Measurements from ENCODE around the gene GPR39. TPM values are rescaled to one million over a fixed set of nuclear protein-coding genes. Genes with fewer than 3 reads are reported as not detected.

GPR39 gene
- total RNA-seq, 2 donors from 2014 or later = 3.6 to 5.3 TPM

DNA sequence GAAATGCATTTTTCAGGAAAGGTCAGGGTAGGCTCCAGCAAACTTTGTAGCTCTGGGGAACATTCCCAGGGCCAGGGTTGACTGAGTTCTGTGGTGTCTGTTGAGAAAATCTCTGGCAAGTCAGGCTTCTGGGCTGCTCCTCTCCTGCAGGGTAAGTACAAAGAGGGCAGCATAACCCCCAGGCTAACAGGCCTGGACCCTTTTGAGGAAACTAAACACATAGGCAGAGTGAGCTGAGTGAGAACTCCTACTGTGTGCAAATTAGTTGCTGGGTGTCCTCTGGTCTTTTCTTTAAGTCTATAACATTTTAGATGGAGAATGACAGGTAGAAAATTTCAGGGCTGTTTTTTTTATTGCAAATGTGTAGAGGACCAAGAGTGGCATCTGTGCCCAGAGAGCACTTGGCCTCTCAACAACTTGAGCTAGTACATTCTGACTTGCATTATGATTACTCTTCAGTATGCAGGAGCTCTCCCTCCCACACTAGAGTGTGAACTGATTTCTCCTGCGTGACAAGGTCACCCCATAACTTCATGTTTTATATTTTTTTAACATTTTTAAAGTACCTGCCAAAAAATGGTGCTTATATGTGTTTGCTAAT, 49.9 kb downstream of the GPR39 start:
- DNase-seq (ENCODE audit: low spot score) = no peak
- Histone ChIP-seq H3K9me3 (no peaks in the 10 kb centered on the region), H3K36me3 (no peaks in the 10 kb centered on the region), H3K27ac (no peak overlapping the region), H3K27me3 (replicated peaks; ENCODE audit: insufficient read depth) (no peaks in the 10 kb centered on the region), H3K4me3 (no peak overlapping the region), H3K4me1 (replicated peaks) (no peaks in the 10 kb centered on the region)
- TF ChIP-seq CTCF (IDR thresholded peaks at IDR 0.05) (no peak), POLR2AphosphoS5 (IDR thresholded peaks at IDR 0.05) (no peak), POLR2A (IDR thresholded peaks at IDR 0.05) (no peak)
- 72% methylated on average over 1 of the region's 1 CpG for WGBS
- intact Hi-C loops (cut with DNase I) = no loop called here

- H3K36me3 ChIP-seq = no peaks in the 10 kb centered on the region
- intact Hi-C loops (cut with DNase I) = no loop called here
- no peak overlapping the region for H3K27ac ChIP-seq
- no peak for DNase-seq (ENCODE audit: low spot score)
- WGBS = 55% methylated on average over 9 of the region's 9 CpGs
- H3K4me1 ChIP-seq (replicated peaks) = no peaks in the 10 kb centered on the region
- no peak overlapping the region for H3K4me3 ChIP-seq
- no peaks in the 10 kb centered on the region for H3K9me3 ChIP-seq
- TF ChIP-seq CTCF (IDR thresholded peaks at IDR 0.05) (no peak), POLR2A (IDR thresholded peaks at IDR 0.05) (no peak), POLR2AphosphoS5 (IDR thresholded peaks at IDR 0.05) (no peak)
- no peaks in the 10 kb centered on the region for H3K27me3 ChIP-seq (replicated peaks; ENCODE audit: insufficient read depth)
Measured at GRCh38 chr2:132468821-132469675, 52.4 kb downstream of the GPR39 start.

- Histone ChIP-seq H3K27ac (no peak overlapping the region), H3K4me1 (replicated peaks) (no peaks in the 10 kb centered on the region), H3K36me3 (no peaks in the 10 kb centered on the region), H3K27me3 (replicated peaks; ENCODE audit: insufficient read depth) (no peaks in the 10 kb centered on the region), H3K4me3 (no peak overlapping the region), H3K9me3 (no peaks in the 10 kb centered on the region)
- TF ChIP-seq POLR2AphosphoS5 (IDR thresholded peaks at IDR 0.05) (no peak), POLR2A (IDR thresholded peaks at IDR 0.05) (no peak), CTCF (IDR thresholded peaks at IDR 0.05) (no peak)
- intact Hi-C loops (cut with DNase I) = no loop called here
- DNase-seq (ENCODE audit: low spot score) = no peak
- 84% methylated on average over 2 of the region's 2 CpGs for WGBS
Measured at GRCh38 chr2:132470746-132471145, 54.1 kb downstream of the GPR39 start.

- intact Hi-C loops (cut with DNase I) = no loop called here
- Histone ChIP-seq H3K4me1 (replicated peaks) (no peaks in the 10 kb centered on the region), H3K9me3 (no peaks in the 10 kb centered on the region), H3K27ac (no peak overlapping the region), H3K36me3 (no peaks in the 10 kb centered on the region), H3K4me3 (no peak overlapping the region), H3K27me3 (replicated peaks; ENCODE audit: insufficient read depth) (no peaks in the 10 kb centered on the region)
- 84% methylated on average over 2 of the region's 2 CpGs for WGBS
- TF ChIP-seq POLR2A (IDR thresholded peaks at IDR 0.05) (no peak), POLR2AphosphoS5 (IDR thresholded peaks at IDR 0.05) (no peak), CTCF (IDR thresholded peaks at IDR 0.05) (no peak)
- no peak for DNase-seq (ENCODE audit: low spot score)
Measured at GRCh38 chr2:132473174-132473883, 56.7 kb downstream of the GPR39 start.
